Measurements from ENCODE around the gene EIF4E1B. TPM values are rescaled to one million over a fixed set of nuclear protein-coding genes. Genes with fewer than 3 reads are reported as not detected.

EIF4E1B gene
- total RNA-seq, 4 donors from 2014 or later: not detected

DNA sequence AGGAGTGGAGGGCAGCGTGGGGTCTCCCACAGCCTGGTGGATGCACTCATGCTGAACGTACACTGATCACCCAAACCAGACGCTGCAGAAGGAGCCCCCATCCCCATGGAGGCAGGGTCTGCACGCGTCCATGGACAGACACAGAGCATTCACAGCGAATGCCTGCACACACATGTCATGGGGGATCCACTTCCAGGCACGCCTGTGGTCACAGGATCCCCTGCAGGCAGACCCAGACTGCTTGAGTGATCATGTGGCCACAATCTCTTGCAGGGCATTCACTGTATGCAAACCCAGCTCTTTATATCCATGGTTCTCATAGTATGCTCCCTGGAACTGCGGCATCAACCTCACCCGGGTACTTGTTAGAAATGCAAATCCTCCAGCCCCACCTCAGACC lies 5.5 kb upstream of the EIF4E1B start:
- TF ChIP-seq, protein P1, sequence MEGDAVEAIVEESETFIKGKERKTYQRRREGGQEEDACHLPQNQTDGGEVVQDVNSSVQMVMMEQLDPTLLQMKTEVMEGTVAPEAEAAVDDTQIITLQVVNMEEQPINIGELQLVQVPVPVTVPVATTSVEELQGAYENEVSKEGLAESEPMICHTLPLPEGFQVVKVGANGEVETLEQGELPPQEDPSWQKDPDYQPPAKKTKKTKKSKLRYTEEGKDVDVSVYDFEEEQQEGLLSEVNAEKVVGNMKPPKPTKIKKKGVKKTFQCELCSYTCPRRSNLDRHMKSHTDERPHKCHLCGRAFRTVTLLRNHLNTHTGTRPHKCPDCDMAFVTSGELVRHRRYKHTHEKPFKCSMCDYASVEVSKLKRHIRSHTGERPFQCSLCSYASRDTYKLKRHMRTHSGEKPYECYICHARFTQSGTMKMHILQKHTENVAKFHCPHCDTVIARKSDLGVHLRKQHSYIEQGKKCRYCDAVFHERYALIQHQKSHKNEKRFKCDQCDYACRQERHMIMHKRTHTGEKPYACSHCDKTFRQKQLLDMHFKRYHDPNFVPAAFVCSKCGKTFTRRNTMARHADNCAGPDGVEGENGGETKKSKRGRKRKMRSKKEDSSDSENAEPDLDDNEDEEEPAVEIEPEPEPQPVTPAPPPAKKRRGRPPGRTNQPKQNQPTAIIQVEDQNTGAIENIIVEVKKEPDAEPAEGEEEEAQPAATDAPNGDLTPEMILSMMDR (IDR thresholded peaks at IDR 0.05; ENCODE audit: low read depth): no peak

DNA sequence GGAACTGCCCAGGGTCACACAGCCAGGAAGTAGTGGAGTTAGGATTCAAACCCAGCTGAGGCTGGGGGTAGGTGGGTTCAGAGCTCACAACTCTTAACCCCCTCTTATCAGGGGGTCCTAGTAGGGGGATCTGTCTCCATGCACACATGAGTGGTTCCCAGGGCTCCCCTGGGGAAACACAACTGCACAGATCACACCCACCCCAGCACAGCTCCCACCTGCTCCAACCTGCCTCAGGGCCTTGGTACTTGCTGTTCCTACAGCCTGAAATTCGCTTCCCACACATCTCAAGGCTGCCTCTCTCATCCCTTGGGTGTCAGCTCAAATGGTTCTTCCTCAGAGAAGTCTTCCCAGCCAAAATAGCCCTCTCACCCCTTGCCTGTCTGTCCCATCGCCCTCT lies 5.0 kb upstream of the EIF4E1B start:
- TF ChIP-seq, protein P1 (IDR thresholded peaks at IDR 0.05; ENCODE audit: low read depth): no peak

DNA sequence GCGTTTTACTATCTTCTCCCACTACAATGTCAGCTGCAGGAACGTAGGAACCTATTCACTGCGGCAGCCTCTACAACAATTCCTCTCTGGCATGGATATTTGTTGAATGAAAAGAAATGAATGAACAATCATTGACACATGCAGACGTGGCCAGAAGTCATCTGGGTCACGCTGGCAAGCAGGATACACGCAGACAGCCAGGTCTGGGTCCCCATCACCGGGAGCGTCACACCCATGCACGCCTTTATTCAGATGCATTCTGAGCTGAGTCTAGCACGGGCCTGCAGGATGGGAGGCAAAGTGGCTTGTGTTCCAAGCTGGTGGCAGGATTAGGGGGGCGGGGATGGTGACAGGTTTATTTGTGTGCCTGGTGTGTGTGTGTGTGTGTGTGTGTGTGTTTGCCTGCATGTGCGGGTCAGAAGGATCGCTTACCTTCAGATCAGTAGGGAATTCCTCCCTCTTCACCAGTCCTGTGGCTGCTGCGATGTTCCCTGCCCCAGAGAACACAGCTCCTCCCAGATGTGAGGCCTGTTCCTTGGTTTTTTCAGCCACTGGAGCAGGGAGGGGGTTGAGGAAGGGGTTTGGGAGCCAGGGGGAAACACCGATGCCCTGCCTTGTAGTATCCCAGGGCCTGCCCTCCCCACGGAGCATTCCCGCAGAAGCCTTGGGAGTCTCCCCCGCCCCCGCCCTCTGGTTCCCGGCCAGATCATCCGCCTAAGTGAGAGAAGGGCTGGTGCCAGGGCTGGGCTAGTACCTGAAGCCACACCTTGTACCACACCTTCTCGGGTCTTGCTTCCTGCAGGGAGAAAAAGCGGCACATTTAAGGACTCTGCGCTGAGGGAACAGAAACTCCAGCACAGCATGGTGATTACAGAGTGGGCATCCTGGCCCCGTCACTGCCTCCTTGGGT lies 4.3 kb upstream of the EIF4E1B start:
- TF ChIP-seq, protein P1 (IDR thresholded peaks at IDR 0.05; ENCODE audit: low read depth): no peak

DNA sequence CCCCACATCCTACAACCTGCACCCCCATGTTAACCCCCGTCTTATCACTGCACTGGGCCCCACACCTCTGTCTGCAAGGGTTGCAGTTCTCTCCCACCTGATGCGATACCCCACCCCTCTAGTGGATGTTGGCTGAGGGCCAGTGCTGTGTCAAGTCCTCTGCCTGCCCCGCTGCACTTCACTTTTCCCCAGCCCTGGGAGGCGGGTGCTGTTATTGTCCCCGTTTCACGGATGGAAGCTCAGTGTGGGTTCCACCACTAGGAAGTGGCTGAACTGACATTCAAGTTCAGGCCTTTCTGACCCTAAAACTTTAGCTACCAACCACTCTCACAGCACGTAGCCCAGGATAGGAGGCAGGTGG lies 3.6 kb upstream of the EIF4E1B start:
- TF ChIP-seq, protein P1 (IDR thresholded peaks at IDR 0.05; ENCODE audit: low read depth): no peak

DNA sequence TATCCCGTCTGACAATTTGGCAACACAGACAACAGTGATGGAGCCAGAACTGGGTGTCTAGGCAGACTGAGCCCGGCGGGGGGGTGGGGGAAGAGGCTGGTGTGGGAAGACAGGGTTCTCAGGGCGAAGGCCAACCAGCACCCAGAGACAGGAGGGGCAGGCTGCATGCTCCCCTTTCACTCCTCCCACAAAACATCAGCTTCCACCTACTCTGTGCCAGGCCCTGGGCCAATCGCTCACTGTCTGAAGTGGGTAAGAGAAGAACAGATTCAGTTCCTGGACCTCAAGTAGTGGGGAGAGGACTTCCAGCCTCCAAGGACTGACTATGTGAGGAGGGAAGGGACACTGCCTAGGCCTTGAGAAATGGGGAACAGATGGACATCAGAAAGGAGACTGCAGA lies 2.9 kb upstream of the EIF4E1B start:
- TF ChIP-seq, protein P1 (IDR thresholded peaks at IDR 0.05; ENCODE audit: low read depth): no peak

DNA sequence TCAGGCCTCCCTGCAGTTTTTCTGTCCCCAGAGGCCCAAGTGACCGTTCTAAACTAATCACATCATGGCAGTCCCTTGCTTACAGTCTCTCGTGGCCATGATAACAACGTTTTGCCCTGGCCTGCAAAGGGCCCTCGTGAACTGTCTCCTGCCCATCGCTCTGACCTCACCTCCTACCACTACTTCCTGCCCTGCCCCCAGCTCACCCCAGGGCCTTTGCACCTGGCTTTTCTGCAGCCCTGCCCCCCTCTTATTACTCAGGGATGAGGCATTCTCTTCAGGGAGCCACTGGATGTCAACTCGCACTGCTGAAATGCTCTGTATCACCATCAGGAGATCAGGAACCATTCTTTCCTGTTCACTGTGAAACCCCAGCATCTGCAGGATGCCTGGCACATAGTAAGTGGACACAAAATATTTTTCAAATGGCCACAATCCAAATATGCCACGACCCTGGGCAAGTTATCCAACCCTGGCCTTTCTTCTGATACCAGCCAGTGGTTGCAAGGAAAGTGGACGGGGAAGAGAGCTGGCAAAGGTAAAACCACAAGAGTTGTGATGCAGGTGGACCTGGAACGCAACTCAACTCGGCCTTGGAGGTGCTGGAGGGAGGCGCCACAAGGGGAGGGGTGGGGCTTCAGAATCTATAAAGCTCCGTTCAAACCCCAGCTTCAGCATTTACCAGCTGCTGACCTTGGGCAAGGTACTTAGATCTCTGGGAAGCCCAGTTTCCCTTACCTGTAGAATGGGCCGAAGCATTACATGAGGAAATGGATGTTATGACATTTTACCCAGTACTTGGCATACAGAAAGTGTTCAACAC lies 1.9 kb upstream of the EIF4E1B start:
- TF ChIP-seq, protein P1 (IDR thresholded peaks at IDR 0.05; ENCODE audit: low read depth): no peak

DNA sequence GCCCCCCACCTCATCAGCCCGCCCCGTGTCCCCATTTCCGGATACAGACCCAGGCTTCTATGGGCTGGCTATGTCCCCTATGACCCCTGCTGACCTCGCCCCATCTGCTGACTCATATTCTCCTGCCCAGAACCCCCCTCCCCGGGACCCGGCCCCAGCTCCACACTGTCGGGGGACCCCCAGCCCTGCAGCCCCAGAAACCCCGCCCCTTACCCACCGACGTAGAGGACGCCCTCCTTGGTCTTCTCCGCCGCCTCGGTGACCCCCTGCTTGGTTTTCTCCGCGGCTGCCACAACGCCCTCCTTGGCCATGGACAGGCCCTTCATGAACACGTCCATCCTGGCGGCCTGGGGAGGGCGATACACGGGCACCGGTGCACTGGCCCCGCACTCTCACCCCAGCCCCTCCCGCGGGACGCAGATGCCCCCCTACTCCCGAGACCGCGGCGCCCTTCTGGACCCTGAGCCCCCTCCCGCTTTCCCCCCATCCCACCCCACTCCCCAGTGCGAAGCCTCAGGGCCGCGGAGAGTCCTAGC lies 1.1 kb upstream of the EIF4E1B start:
- TF ChIP-seq, protein P1 (IDR thresholded peaks at IDR 0.05; ENCODE audit: low read depth): no peak
